HK-2 (cell line): Measurements from ENCODE around the gene SPRR2E.
"Not testable (repeated sequence)": the region's sequence is repeated elsewhere in the genome, so short reads cannot be mapped to it uniquely, and the experiment has no call there.

Source experiments
- DNase-seq: peaks from one replicate; pipeline ENCODE4 v3.0.0-alpha.2; 2018; ENCODE audit not compliant: unreplicated experiment

Gene SPRR2E

GRCh38 chr1:153094426-153094825 lies at the start of gene SPRR2E:
SPRR2E (minus strand) TSS chr1:153094526; CDS start chr1:153093751, 775 bp downstream.
- no peak for DNase-seq

DNA sequence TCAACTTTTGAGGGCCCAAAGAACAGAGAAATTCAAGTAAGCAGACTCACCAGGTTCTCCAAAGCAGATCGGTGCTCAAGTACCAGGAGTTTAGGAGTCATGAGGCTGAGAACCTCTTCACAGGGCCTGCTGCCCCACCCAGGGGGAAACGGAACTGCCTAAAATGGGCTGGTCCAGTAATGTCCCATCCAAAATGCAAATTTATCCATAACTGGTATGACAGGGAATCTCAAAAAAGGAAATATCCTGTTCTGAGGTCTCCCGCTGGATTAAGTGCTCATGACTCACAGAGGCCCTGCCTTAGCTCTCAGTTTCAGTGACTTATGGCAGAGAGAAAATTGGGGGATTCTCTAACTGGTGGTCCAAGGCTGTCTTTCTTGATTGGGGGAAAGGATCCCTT lies 47.1 kb upstream of the SPRR2E start:
- no peak for DNase-seq

DNA sequence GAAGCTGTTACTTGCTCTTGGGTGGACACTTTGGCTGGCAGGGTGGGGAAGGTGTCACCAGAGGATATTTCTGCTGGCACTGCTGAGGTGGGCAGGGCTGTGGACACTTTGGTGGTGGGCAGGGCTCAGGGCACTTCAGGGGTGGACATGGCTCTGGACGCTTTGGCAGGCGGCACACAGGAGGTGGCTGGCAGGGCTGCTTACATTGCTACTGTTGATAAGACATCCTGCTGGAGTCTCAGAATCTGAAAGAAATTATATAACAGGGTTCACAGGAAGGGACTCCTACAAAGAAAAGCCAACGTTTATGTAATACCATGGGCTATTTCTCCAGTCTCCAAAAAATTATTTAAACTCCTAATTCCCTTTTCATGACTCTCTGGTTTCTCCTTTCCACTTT lies 46.2 kb upstream of the SPRR2E start:
- no peak for DNase-seq

DNA sequence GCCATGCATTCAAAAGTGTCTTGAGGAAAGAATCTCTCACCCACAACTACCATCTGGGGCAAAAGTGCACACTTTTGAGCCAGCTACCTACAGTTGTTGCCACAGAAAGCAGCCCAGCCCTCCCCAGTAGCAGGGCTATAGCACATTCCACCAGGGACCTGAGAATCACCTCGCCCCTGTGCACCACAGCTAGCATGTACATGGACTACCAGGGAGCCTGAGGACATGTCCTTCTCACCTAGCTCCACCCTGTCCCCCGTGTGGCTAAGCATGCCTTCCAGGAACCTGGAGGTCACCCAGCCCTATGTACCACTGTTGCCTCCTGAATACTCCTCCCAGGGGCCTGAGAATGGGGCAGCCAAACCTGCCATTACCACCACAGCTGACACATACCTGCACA lies 39.4 kb upstream of the SPRR2E start:
- DNase-seq = no peak

- no peak for DNase-seq
Observed at GRCh38 chr1:153133267-153133666, 38.9 kb upstream of the SPRR2E start.

DNA sequence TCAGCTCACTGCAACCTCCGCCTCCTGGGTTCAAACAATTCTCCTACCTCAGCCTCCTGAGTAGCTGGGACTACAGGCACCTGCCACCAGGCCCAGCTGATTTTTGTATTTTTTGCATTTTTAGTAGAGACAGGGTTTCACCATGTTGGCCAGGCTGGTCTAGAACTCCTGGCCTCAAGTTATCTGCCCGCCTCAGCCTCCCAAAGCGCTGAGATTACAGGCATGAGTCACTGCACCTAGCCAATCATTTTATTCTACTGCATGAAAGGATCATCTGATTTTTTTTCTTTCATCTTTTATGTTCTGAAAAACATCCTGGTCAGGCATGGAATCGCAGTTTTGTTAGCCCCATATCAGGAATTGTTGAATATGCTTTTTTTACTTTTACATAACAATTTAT lies 34.4 kb upstream of the SPRR2E start:
- not testable (repeated sequence) for DNase-seq

GRCh38 chr1:153127296-153127695 lies 33.0 kb upstream of the SPRR2E start:
- DNase-seq = no peak

DNA sequence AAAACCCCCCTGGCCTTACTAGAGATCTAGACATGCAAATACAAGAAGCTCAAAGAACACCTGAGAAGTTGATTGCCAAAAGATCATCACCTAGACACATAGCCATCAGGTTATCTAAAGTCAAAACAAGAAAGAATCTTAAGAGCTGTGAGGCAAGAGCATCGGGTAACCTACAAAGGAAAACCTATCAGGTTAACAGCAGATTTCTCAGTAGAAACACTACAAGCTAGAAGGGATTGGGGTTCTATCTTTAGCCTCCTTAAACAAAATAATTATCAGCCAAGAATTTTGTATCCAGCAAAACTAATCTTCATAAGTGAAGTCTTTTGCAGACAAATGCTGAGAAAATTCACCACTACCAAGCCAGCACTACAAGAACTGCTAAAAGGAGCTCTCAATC lies 31.2 kb upstream of the SPRR2E start:
- DNase-seq = no peak

DNA sequence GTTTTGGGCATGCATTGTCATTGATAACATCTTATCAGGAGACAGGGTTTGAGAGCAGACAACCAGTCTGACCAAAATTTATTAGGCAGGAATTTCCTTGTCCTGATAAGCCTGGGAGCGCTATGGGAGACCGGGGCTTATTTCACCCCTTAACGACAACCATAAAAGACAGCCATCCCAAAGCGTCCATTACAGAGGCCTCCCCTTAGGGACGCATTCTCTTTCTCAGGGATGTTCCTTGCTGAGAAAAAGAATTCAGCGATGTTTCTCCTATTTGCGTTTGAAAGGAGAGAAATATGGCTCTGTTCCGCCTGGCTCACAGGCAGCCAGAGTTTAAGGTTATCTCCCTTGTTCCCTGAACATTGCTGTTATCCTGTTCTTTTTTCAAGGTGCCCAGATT lies 29.5 kb upstream of the SPRR2E start:
- DNase-seq = not testable (repeated sequence)

DNA sequence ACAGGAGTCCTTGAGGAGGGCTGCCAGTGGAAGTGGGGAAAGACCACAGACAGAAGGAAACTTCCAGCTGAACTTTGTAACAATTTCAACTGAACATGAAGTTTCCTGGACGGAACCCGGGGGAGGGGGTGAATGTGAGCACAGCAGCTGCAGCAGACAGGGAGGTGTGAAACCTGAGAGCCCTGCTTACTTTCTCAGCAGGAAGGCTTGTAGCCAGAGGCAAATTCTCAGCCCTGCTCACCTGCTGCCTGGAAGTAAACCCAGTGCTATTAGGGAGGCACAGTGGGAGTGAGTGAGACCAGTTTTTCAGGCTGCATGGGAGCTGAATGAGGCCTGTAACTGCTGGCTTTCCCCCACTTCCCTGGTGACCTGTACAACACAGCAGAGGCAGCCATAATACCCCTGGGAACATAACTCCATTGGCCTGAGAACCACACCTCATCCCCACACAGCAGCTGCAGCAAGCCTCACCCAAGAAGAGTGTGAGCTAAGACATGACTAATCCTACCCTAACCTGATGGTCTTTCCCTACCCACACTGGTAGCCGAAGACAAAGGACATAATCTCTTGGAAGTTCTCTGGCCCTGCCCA lies 28.6 kb upstream of the SPRR2E start:
- DNase-seq = no peak

GRCh38 chr1:153120945-153121344 lies 26.6 kb upstream of the SPRR2E start:
- DNase-seq = no peak

DNA sequence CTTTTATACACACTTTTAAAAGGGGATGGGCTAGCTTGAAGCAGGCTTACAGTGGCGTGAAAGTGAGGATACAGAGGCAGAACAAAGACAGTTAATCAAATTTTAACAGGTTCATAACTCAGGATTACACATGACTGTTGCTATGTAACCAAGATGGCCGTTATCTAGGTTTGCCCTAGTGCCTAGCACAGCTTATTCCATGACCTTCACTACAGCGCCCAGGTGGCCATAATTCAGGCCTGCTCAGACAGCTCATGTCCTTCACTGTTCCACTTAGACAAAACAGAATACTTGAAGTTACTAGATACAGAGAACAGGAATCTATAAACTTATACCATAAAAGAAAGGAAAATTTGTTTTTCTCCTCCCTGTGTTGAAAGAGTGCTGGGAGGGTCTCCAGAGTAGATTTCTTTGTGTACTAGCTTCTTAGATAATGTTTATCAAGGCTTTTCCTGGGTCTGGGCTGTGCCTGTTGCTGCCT lies 25.2 kb upstream of the SPRR2E start:
- DNase-seq = no peak

DNA sequence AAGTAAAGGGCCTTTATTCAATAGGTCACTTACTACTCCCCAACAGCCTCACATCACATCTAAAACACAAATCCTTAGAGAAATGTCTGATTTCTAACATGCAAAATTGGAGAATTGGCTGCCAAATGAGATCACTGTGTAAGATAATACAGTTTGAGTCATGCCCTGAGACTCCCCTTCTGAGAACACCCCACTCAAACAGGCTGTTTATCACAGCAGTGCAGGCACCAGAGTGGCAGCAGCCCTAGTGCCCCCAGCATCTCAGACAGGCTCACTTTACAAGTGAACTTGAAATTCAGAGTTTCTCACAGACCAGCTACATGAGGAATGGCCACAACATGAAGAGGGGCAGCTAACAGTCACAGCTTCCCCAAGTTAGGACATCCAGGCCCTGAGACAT lies 20.9 kb upstream of the SPRR2E start:
- DNase-seq = not testable (repeated sequence)

GRCh38 chr1:153113416-153113815 lies 19.1 kb upstream of the SPRR2E start, which contains the start of gene SPRR2F:
SPRR2F (minus strand) TSS chr1:153113516; CDS start chr1:153112733, 783 bp downstream.
- no peak for DNase-seq

- DNase-seq = not testable (repeated sequence)
Observed at GRCh38 chr1:153112454-153112853, 18.1 kb upstream of the SPRR2E start.

- DNase-seq = no peak
Observed at GRCh38 chr1:153100245-153100644, 5.9 kb upstream of the SPRR2E start.

- DNase-seq = no peak
Observed at GRCh38 chr1:153099461-153100045, 5.2 kb upstream of the SPRR2E start.

- DNase-seq = no peak
Observed at GRCh38 chr1:153095764-153096163, 1.4 kb upstream of the SPRR2E start.

DNA sequence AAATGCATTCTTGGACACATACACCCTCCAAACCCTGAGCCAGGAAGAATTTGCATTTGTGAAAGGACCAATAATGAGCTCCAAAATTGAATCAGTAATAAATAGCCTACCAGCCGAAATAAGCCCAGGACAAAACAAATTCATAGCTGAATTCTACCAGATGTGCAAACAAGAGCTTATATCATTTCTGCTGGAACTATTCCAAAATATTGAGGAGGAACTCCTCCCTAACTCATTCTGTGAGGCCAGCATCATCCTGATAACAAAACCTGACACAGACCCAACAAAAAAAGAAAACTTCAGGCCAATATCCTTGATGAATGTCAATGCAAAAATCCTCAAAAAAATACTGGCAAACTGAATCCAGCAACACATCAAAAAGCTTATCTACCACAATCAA lies 6.7 kb downstream of the SPRR2E start:
- DNase-seq = no peak

DNA sequence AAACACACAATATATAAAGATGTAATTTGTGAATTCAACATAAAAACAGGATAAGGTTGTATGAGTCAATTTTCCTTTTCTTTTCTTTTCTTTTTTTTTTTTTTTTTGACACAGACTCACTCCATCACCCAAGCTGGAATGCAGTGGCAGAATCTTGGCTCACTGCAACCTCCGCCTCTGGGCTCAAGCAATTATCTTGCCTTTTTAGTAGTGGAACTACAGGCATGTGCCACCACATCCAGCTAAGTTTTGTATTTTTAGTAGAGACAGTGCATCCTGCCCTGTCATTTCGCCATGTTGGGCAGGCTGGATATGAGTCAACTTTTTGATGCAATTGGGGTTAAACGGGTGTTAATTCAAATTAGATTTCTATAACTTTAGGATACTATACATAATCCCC lies 12.6 kb downstream of the SPRR2E start:
- no peak for DNase-seq

- no peak for DNase-seq
Observed at GRCh38 chr1:153072806-153073726, 21.3 kb downstream of the SPRR2E start.

- DNase-seq = no peak
Observed at GRCh38 chr1:153071511-153071910, 22.8 kb downstream of the SPRR2E start, which contains the start of gene SPRR2B. SPRR2B (minus strand) TSS chr1:153071611; CDS start chr1:153070839, 772 bp downstream.
